Right lobe of liver (tissue), 6 donors: ENCODE measurements around the gene ACP6. TPM values are rescaled to one million over a fixed set of nuclear protein-coding genes. Genes with fewer than 3 reads are reported as not detected.
"Not testable (repeated sequence)": the region's sequence is repeated elsewhere in the genome, so short reads cannot be mapped to it uniquely, and the experiment has no call there.

ENCODE experiments used
- ATAC-seq, 4 donors: fragments of 200-7000 bp; cut with Tn5 transposase; one replicate each; pipeline ENCODE4 v1.9.1; 2020; ENCODE audit warnings: mild to moderate bottlenecking in 4 of 4, moderate library complexity in 4 of 4
- DNase-seq, 3 donors: peaks; one replicate each; pipeline ENCODE4 v3.0.0-alpha.2; 2020
- H3K27ac ChIP-seq, 3 donors: fragments of 200-600 bp; one replicate each; pipeline ENCODE4 v1.8.0; 2022
- H3K27me3 ChIP-seq, 2 donors: fragments of 200-600 bp; one replicate each; pipeline ENCODE4 v1.8.0; 2022
- H3K36me3 ChIP-seq, 4 donors: fragments of 200-600 bp; sonication (generic) in 1 of 4; one replicate each; pipeline versions ENCODE4 v1.5.1 to v1.8.0; 2017 to 2022; ENCODE audit warnings: control low read depth in 1 of 4
- H3K4me1 ChIP-seq, 4 donors: fragments of 200-600 bp; sonication (generic) in 1 of 4; one replicate each; pipeline versions ENCODE4 v1.5.1 to v1.8.0; 2017 to 2022; ENCODE audit warnings: control low read depth in 1 of 4
- H3K4me3 ChIP-seq, 3 donors: fragments of 200-600 bp; one replicate each; pipeline ENCODE4 v1.8.0; 2022
- H3K9me3 ChIP-seq, 4 donors: fragments of 200-600 bp; sonication (generic) in 1 of 4; one replicate each; pipeline versions ENCODE4 v1.5.1 to v1.8.0; 2017 to 2022; ENCODE audit warnings: control low read depth in 1 of 4
- CTCF ChIP-seq, 4 donors: fragments of 200-600 bp in 3 of 4; fragments of 450-650 bp in 1 of 4; IDR thresholded peaks; one replicate each; pipeline versions ENCODE4 v1.5.1 to v1.8.0; 2016 to 2022; ENCODE audit warnings: antibody characterized with exemption in 4 of 4, mild to moderate bottlenecking in 2 of 4
- POLR2A ChIP-seq: fragments of 450-650 bp; IDR thresholded peaks from one replicate; pipeline ENCODE4 v1.6.1; 2017; ENCODE audit warnings: antibody characterized with exemption, mild to moderate bottlenecking
- WGBS: methylation state at CpG from one replicate; pipeline ENCODE4 v1.1.6; 2018; ENCODE audit warnings: low coverage, low lambda C conversion rate; ENCODE audit not compliant: insufficient coverage; ENCODE audit errors: missing lambda C conversion rate; 5-methylcytosine and 5-hydroxymethylcytosine counted together
- intact Hi-C, 2 donors: fragments of 100-400 bp; cut with DNase I; formaldehyde crosslinking; loops; one replicate each; pipeline versions ENCODE4 v1.11.2 to v1.14.1; 2022
- total RNA-seq, 6 experiments: library from RNA; depleted of rRNA in 2 of 6; stranded (reverse); fragments of >200 nt in 2 of 6; fragmentation: NEBNext Ultra II Directional in 3 of 6; extraction: Animal tissue kit (Norgen Biotek cat#: 25700) in 3 of 6; gene quantifications; one replicate each; pipeline versions ENCODE4 v1.1.0 to v1.2.4, GENCODE V29; 2016 to 2023
- donor health status: DM: no; HTN: yes; CAD: no.
- donor health status: DM: no; HTN: no; CAD: no.
- donor health status: DM: no; HTN: no; CAD: no.
- donor health status: DM: no; HTN: yes; CAD: no.
- donor health status: DM: no; HTN: yes; CAD: no.

ACP6 gene
- total RNA-seq, 6 experiments from 2014 or later, result 6.8 to 17.7 (median 11.9) TPM

- Histone ChIP-seq H3K4me1 (no peaks in the 10 kb centered on the region), H3K27ac (no peak overlapping the region), H3K27me3 (no peaks in the 10 kb centered on the region), H3K4me3 (no peak overlapping the region), H3K36me3 (peaks cover 0 to 35% (median 16%) of the 10 kb centered on the region in 4 donors), H3K9me3 (no peaks in the 10 kb centered on the region)
- DNase-seq (no peak), ATAC-seq (peak in 1 of 4 donors; percentile 31)
- TF ChIP-seq CTCF (IDR thresholded peaks at IDR 0.05) (no peak), POLR2A (no peak)
- intact Hi-C loops, result no loop called here
- 93% methylated on average over 6 of the region's 8 CpGs for WGBS
These were observed 51.6 kb downstream of the ACP6 start for GRCh38 chr1:147618771-147619170.

- WGBS, result 52% methylated on average over 4 of the region's 4 CpGs
- intact Hi-C loops, result no loop called here
These were observed 52.2 kb downstream of the ACP6 start for GRCh38 chr1:147618077-147618569.

GRCh38 chr1:147614966-147615365, 55.4 kb downstream of the ACP6 start:
- H3K27me3 ChIP-seq, intact Hi-C loops, H3K27ac ChIP-seq, H3K4me3 ChIP-seq, H3K9me3 ChIP-seq, DNase-seq, ATAC-seq: not testable (repeated sequence)
- peaks cover 0 to 34% (median 16%) of the 10 kb centered on the region in 4 donors for H3K36me3 ChIP-seq
- H3K4me1 ChIP-seq, result peaks cover 0 to 11% (median 5%) of the 10 kb centered on the region in 4 donors
- 96% methylated on average over 4 of the region's 4 CpGs for WGBS

More at GRCh38 chr1:147618077-147618569, 52.2 kb downstream of the ACP6 start:
- Histone ChIP-seq H3K4me3 (no peak overlapping the region), H3K36me3 (peaks cover 0 to 35% (median 16%) of the 10 kb centered on the region in 4 donors), H3K27me3 (no peaks in the 10 kb centered on the region), H3K9me3 (no peaks in the 10 kb centered on the region), H3K4me1 (no peaks in the 10 kb centered on the region), H3K27ac (no peak overlapping the region)
- DNase-seq (no peak), ATAC-seq (no peak)
- TF ChIP-seq CTCF (IDR thresholded peaks at IDR 0.05) (no peak), POLR2A (no peak)

GRCh38 chr1:147613506-147613905, 56.8 kb downstream of the ACP6 start:
- H3K9me3 ChIP-seq, result no peaks in the 10 kb centered on the region
- H3K27ac ChIP-seq, result no peak overlapping the region
- ATAC-seq, result no peak
- DNase-seq, result no peak
- intact Hi-C loops, result no loop called here
- TF ChIP-seq CTCF (IDR thresholded peaks at IDR 0.05) (no peak), POLR2A (no peak)
- no peak overlapping the region for H3K4me3 ChIP-seq
- H3K36me3 ChIP-seq, result peaks cover 0 to 25% (median 7%) of the 10 kb centered on the region in 4 donors
- H3K27me3 ChIP-seq, result no peaks in the 10 kb centered on the region
- H3K4me1 ChIP-seq, result peaks cover 0 to 11% (median 5%) of the 10 kb centered on the region in 4 donors

- no peak for TF ChIP-seq CTCF (IDR thresholded peaks at IDR 0.05)
- TF ChIP-seq POLR2A, result no peak
- WGBS, result 40% methylated on average over 4 of the region's 4 CpGs
- DNase-seq (no peak), ATAC-seq (peak; percentile 93 to 97 (median 96))
- no peaks in the 10 kb centered on the region for H3K27me3 ChIP-seq
- H3K36me3 ChIP-seq, result peaks cover 0 to 14% (median 3%) of the 10 kb centered on the region in 4 donors
- peak overlapping the region in 1 of 3 donors; percentile 29 for H3K27ac ChIP-seq
- no peak overlapping the region for H3K4me3 ChIP-seq
- intact Hi-C loops, result no loop called here
- H3K9me3 ChIP-seq, result no peaks in the 10 kb centered on the region
- peaks cover 0 to 11% (median 5%) of the 10 kb centered on the region in 4 donors for H3K4me1 ChIP-seq
These were observed 58.0 kb downstream of the ACP6 start for GRCh38 chr1:147612366-147612765.
